ENCODE data around the gene OR8D2.

Gene OR8D2, protein sequence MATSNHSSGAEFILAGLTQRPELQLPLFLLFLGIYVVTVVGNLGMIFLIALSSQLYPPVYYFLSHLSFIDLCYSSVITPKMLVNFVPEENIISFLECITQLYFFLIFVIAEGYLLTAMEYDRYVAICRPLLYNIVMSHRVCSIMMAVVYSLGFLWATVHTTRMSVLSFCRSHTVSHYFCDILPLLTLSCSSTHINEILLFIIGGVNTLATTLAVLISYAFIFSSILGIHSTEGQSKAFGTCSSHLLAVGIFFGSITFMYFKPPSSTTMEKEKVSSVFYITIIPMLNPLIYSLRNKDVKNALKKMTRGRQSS

DNA sequence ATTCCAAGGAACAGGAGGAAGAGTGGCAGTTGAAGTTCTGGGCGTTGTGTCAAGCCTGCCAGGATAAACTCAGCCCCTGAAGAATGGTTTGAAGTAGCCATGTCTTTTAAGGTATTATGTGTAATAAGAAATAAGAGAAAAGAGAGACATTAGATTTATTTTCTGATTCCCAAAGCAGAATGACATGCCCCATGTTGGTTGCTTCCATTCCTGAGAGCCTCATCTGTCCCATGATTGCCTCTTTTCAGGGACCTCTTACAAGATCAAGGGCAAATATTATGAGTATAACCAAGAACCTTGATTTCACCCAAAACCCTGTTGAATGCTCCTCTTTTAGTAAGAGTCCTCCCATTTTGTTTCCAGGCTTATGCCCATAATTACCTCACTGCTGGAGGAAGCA, at the start of gene OR8D2:
TSS of gene OR8D2 (minus strand) at position 101 of the 400 bp plus-strand sequence. CDS start at position 101, 0 bp downstream.
- no peak for DNase-seq

GRCh38 chr11:124359566-124359965, 39.6 kb upstream of the OR8D2 start:
- no peak for DNase-seq

DNA sequence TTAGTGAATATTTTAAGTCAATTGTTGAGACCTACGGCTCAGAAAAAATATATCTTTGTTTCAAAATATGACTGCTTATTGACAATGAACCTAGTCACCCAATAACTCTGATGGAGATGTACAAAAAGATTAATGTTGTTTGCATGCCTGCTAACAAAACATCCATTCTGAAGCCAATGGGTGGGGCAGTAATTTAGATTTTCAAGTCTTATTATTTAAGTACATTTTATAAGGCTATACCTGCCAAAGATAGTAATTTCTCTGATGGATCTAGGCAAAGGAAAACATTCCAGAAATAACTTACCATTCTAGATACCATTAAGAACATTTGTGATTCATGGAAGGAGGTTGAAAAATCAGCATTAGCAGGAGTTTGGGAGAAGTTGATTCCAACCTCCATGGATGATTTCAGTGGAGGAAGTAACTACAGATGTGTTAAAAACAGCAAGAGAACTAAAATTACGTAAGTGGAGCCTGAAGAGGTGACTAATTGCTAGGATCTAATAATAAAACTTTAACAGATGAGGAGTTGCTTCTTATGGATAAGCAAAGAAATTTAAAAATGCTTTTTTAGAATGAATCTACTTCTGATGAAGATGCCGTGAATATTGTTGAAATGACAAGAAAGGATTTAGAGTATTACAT, 26.4 kb upstream of the OR8D2 start:
- no peak for DNase-seq

GRCh38 chr11:124344346-124344745, 24.3 kb upstream of the OR8D2 start:
- DNase-seq, result no peak

DNA sequence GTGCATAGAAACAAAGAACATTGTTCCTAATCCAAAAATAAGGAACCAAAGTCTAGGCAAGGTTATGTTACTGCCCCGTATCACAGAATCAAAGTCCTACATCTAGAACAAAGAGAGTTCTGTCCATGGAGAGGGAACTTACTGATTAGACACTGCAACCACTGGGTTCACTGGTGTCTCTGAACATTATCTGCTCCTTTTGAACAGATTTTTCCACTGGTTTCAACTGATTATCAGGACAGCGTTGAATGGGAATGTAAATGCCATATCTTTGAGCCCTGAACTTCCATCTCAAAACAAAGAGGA, 20.1 kb upstream of the OR8D2 start:
- DNase-seq, result no peak

GRCh38 chr11:124339396-124340141, 19.6 kb upstream of the OR8D2 start:
- DNase-seq, result no peak

GRCh38 chr11:124331873-124332272, 11.9 kb upstream of the OR8D2 start:
- no peak for DNase-seq

DNA sequence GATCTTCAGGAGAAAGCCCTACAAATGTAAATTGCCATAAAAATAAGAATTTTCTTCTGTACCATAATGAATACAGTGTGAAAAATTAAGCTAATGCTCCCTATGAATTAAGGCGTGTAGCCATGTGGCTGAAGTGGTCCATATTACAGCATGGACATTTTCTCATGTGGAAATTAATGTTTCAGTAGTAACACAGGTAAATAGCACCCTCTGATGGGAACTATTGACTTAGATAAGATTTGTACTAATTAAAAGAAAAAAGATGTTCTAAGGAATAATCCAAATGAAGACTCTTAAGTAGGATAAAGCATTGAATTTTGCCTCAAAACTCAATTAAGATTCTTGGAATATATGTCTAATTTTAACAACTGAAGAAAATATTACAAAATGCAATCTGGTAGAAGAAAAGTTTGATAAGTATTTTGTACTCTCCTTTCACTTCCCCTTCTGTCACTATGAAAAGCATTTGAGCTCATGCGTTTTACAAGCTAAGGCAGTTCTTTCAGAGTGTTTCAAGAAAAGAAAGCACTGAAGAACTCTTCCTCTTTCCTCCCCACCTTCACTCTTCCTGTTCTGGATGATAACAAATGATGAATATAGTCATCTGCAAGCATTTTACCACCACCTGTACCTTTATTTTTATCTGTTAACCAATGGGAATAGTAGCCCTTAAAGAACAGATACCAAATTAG, 9.9 kb upstream of the OR8D2 start:
- DNase-seq, result no peak

DNA sequence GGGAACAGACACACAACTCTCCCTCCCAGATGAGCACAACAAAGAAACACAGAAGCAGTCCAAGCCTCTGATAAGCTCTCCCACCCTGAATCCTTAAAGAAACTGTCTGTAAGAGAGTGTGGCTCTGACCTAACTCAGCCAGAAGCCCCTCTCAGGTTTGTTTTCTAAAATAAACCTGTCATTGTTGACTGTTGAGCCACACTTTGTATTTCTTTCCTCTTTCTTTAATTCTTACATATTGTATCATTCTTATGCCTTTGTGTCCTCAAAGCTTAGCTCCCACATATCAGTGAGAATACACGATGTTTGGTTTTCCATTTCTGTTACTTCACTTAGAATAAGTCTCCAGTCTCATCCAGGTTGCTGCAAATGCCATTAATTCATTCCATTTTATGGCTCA, 7.8 kb upstream of the OR8D2 start:
- no peak for DNase-seq

DNA sequence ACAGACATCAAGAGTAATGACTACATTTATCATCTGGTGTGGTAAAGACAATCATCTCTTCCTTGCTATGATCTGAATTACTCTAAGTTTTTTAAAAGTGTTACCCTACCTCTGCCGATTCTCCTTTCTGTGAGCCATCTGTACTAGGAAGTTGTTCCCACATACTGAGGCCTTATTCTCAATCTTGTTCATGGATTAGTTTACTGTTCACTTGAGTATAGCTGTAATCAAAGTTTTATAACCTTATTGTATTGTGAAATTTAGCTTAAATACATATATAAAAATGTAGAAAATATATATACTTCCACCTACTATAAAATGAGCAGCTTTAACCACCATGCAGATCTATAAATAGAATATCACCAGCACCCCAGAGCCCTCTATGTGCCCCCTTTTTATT, 2.4 kb upstream of the OR8D2 start:
- no peak for DNase-seq

GRCh38 chr11:124315052-124315451, 4.9 kb downstream of the OR8D2 start:
- no peak for DNase-seq

GRCh38 chr11:124313849-124314248, 6.1 kb downstream of the OR8D2 start, which contains the start of gene OR8D1:
OR8D1 (minus strand) TSS chr11:124313949; CDS start chr11:124310766, 3,183 bp downstream.
- no peak for DNase-seq

DNA sequence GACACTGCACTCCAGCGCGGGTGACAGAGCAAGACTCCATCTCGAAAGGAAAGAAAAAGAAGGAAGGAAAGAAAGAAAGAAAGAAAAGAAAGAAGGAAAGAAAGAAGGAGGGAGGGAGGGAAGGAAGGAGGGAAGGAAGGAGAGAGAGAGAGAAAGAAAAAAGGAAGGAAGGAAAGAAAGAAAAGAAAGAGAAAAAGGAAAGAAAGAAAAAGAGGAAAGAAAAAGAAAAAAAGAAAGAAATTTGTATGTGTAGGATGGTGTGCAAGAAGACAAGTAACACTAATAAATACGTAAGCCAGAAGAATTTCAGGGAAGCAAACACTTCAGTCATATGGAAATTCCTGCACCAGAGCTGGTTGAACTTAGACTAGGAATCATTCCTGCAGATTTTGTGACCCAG, 6.9 kb downstream of the OR8D2 start:
- DNase-seq, result no peak

- no peak for DNase-seq
Measured at GRCh38 chr11:124311670-124312069, 8.3 kb downstream of the OR8D2 start.

GRCh38 chr11:124311269-124311668, 8.7 kb downstream of the OR8D2 start:
- DNase-seq, result no peak

- no peak for DNase-seq
Measured at GRCh38 chr11:124310721-124311120, 9.3 kb downstream of the OR8D2 start.

DNA sequence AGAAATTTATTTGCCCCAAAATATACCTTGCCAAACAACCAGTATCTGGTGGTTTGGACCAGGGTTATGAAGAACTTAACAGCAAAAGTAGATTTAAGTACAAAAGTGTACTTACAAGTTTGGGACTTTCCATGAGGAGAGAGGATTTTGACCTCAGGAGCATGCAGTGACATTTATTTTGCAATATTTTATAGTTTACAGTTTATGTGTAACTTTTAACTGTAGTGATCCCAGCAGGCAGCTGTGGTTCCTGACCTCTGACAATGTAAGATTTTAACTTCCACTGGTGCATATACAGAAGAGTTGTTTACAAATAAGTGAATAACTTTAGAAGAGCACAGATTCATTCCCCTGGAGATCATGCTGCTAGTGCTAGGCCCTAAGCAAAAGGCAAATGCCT, 12.9 kb downstream of the OR8D2 start:
- no peak for DNase-seq

GRCh38 chr11:124302347-124303125, 17.5 kb downstream of the OR8D2 start:
- DNase-seq, result no peak

GRCh38 chr11:124301548-124301947, 18.4 kb downstream of the OR8D2 start:
- no peak for DNase-seq

GRCh38 chr11:124297921-124298320, 22.1 kb downstream of the OR8D2 start:
- DNase-seq, result no peak

DNA sequence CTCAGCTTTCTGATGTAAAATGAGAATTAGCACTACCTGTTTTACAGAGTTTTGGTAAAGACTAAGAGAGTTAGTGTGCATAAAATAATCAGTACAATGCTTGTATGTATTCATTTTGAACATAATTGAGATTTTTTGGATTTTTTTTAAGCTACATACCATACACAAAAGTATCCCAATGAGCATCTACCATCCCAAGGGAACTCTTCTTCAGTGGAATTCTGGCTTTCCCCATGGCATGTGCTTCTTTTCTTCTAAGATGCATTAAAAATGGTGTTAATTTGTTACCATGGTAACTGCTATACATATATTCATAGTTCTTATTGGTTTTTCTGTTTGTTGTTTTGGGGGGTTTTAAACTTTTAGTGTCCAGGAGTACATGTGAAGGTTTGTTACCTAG, 24.0 kb downstream of the OR8D2 start:
- no peak for DNase-seq

- DNase-seq, result no peak
Measured at GRCh38 chr11:124294687-124295086, 25.3 kb downstream of the OR8D2 start.

Measured in CD4-positive, alpha-beta T cell treated with Interleukin-21 for 1 hour (primary cell).